KMS-11 (cell line): Measurements from ENCODE around the gene IGSF10.

Experiments
- H2AFZ ChIP-seq: fragments of 200-600 bp; sonication (generic); 2 replicates; pipeline ENCODE4 v1.6.1; 2016; ENCODE audit warnings: antibody characterized with exemption, mixed run types, low read depth
- H3K27ac ChIP-seq: fragments of 200-600 bp; sonication (generic); 2 replicates; pipeline ENCODE4 v1.6.1; 2016; ENCODE audit warnings: mild to moderate bottlenecking, mixed run types
- H3K27me3 ChIP-seq: fragments of 200-600 bp; sonication (generic); 2 replicates; pipeline ENCODE4 v1.6.1; 2017; ENCODE audit warnings: mild to moderate bottlenecking, low read depth, mixed run types, moderate library complexity; ENCODE audit not compliant: insufficient read depth
- H3K36me3 ChIP-seq: fragments of 200-600 bp; sonication (generic); 2 replicates; pipeline ENCODE4 v1.6.1; 2017; ENCODE audit warnings: mild to moderate bottlenecking, mixed run types; ENCODE audit not compliant: insufficient read depth
- H3K4me1 ChIP-seq: fragments of 200-600 bp; sonication (generic); 2 replicates; pipeline ENCODE4 v1.6.1; 2016; ENCODE audit warnings: mild to moderate bottlenecking, low read depth, mixed run types; ENCODE audit not compliant: poor library complexity, severe bottlenecking
- H3K4me2 ChIP-seq: fragments of 200-600 bp; sonication (generic); 2 replicates; pipeline ENCODE4 v1.7.0; 2016; ENCODE audit warnings: mild to moderate bottlenecking, mixed run types
- H3K4me3 ChIP-seq: fragments of 200-600 bp; sonication (generic); IDR thresholded peaks from 2 replicates; pipeline ENCODE4 v1.6.1; 2017; ENCODE audit warnings: low read depth, low read length, mixed read lengths; ENCODE audit not compliant: insufficient read depth
- H3K79me2 ChIP-seq: fragments of 200-600 bp; sonication (generic); 2 replicates; pipeline ENCODE4 v1.6.1; 2016; ENCODE audit warnings: low read depth, mixed run types; ENCODE audit not compliant: insufficient read depth
- H3K9ac ChIP-seq: fragments of 200-600 bp; sonication (generic); 2 replicates; pipeline ENCODE4 v1.6.1; 2016; ENCODE audit warnings: mild to moderate bottlenecking, mixed run types
- H4K20me1 ChIP-seq: fragments of 200-600 bp; sonication (generic); 2 replicates; pipeline ENCODE4 v1.6.1; 2016; ENCODE audit warnings: mild to moderate bottlenecking, mixed run types; ENCODE audit not compliant: insufficient read depth
- CTCF ChIP-seq: fragments of 200-600 bp; sonication (generic); conservative IDR thresholded peaks from 2 replicates; pipeline ENCODE4 v1.6.1; 2017; ENCODE audit warnings: low read depth, mild to moderate bottlenecking, antibody characterized with exemption, low read length, moderate library complexity, mixed read lengths

IGSF10 gene

GRCh38 chr3:151425627-151426340, 35.1 kb downstream of the IGSF10 start:
- Histone ChIP-seq H3K4me3 (no peak overlapping the region), H3K36me3 (no peaks in the 10 kb centered on the region), H2AFZ (peak overlapping the region; percentile 27; the same call in 1 of the 2 replicates), H3K9ac (no peak overlapping the region), H3K27me3 (no peaks in the 10 kb centered on the region), H3K27ac (no peak overlapping the region), H3K4me1 (peaks cover 6% of the 10 kb centered on the region), H3K4me2 (no peak overlapping the region), H4K20me1 (no peaks in the 10 kb centered on the region), H3K79me2 (no peaks in the 10 kb centered on the region)
- TF ChIP-seq CTCF, result peak; percentile 68

- Histone ChIP-seq H2AFZ (no peak overlapping the region), H3K9ac (no peak overlapping the region), H3K4me1 (peaks cover 6% of the 10 kb centered on the region), H3K4me2 (no peak overlapping the region), H3K27me3 (no peaks in the 10 kb centered on the region), H3K4me3 (no peak overlapping the region), H4K20me1 (no peaks in the 10 kb centered on the region), H3K27ac (no peak overlapping the region), H3K79me2 (no peaks in the 10 kb centered on the region), H3K36me3 (no peaks in the 10 kb centered on the region)
- no peak for TF ChIP-seq CTCF
Measured at GRCh38 chr3:151423091-151423490, 37.8 kb downstream of the IGSF10 start.

DNA sequence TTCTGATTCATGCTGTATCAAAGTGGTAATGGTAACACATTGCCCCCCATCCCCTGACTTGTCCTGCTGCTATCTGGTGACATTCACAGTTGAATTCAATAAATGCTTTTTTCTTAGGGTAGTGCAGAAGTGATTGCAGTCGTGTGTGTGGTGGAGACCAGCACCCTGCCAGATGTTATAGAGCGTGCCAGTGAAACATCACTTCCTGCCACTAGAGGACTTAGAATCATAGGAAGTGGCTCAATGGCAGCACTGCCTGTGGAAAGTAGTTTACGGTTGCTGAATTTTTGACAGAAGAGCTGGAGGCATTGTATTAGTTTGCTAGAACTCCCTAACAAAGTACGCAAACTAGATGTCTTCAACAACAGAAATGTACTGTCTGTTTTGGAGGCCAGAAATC, 38.9 kb downstream of the IGSF10 start:
- no peak overlapping the region for H3K4me2 ChIP-seq
- H3K27ac ChIP-seq, result no peak overlapping the region
- no peaks in the 10 kb centered on the region for H4K20me1 ChIP-seq

GRCh38 chr3:151419806-151420205, 41.1 kb downstream of the IGSF10 start:
- no peak for TF ChIP-seq CTCF
- Histone ChIP-seq H3K4me3 (no peak overlapping the region), H3K27ac (no peak overlapping the region), H3K4me2 (no peak overlapping the region), H3K9ac (no peak overlapping the region), H3K27me3 (no peaks in the 10 kb centered on the region), H3K79me2 (no peaks in the 10 kb centered on the region), H3K4me1 (no peaks in the 10 kb centered on the region), H2AFZ (no peak overlapping the region), H3K36me3 (no peaks in the 10 kb centered on the region), H4K20me1 (no peaks in the 10 kb centered on the region)

More for the DNA sequence above, 38.9 kb downstream of the IGSF10 start:
- Histone ChIP-seq H3K36me3 (no peaks in the 10 kb centered on the region), H3K79me2 (no peaks in the 10 kb centered on the region), H2AFZ (no peak overlapping the region), H3K9ac (no peak overlapping the region), H3K27me3 (no peaks in the 10 kb centered on the region), H3K4me3 (no peak overlapping the region), H3K4me1 (peaks cover 6% of the 10 kb centered on the region)
- TF ChIP-seq CTCF, result no peak
